HepG2 (cell line): ENCODE results near the gene CBFA2T2. TPM values are rescaled to one million over a fixed set of nuclear protein-coding genes. Genes with fewer than 3 reads are reported as not detected.
A peak's percentile ranks its signal among the peaks of the same experiment; 100 is the strongest.

Experiments
- AHDC1 ChIP-seq: sonication (generic); formaldehyde crosslinking; IDR thresholded peaks from 2 replicates; pipeline ENCODE4 v1.5.1; 2020; ENCODE audit warnings: mild to moderate bottlenecking, missing genetic modification reagents, borderline replicate concordance
- ARNT2 ChIP-seq: sonication (generic); formaldehyde crosslinking; IDR thresholded peaks from 2 replicates; pipeline ENCODE4 v1.8.0; 2022; ENCODE audit warnings: mild to moderate bottlenecking, low read depth, missing genetic modification reagents, moderate library complexity
- KDM6A ChIP-seq: IDR thresholded peaks from 2 replicates; pipeline ENCODE4 v1.6.1; 2016; ENCODE audit warnings: low read depth
- NFYC ChIP-seq: IDR thresholded peaks from 2 replicates; pipeline ENCODE4 v1.6.1; 2016; ENCODE audit warnings: missing genetic modification reagents, missing compliant biosample characterization
- PAXIP1 ChIP-seq: sonication (generic); formaldehyde crosslinking; conservative IDR thresholded peaks from 2 replicates; pipeline ENCODE4 v1.4.0; 2020; ENCODE audit warnings: mild to moderate bottlenecking, missing genetic modification reagents, moderate library complexity
- PRDM4 ChIP-seq: sonication (generic); formaldehyde crosslinking; IDR thresholded peaks from 2 replicates; pipeline ENCODE4 v1.9.0; 2021; ENCODE audit warnings: missing genetic modification reagents, borderline replicate concordance
- SNAPC4 ChIP-seq: sonication (generic); formaldehyde crosslinking; IDR thresholded peaks from 2 replicates; pipeline ENCODE4 v1.4.0; 2020; ENCODE audit warnings: mild to moderate bottlenecking, missing genetic modification reagents
- SNAPC5 ChIP-seq: sonication (generic); formaldehyde crosslinking; IDR thresholded peaks from 2 replicates; pipeline ENCODE4 v1.8.1; 2023; ENCODE audit warnings: mild to moderate bottlenecking, missing genetic modification reagents, borderline replicate concordance
- TGIF2 ChIP-seq: IDR thresholded peaks from 2 replicates; pipeline ENCODE4 v1.6.1; 2016; ENCODE audit warnings: control low read depth, missing compliant biosample characterization
- ZFP1 ChIP-seq: IDR thresholded peaks from 2 replicates; pipeline ENCODE4 v1.6.1; 2016
- ZKSCAN5 ChIP-seq: sonication (generic); formaldehyde crosslinking; IDR thresholded peaks from 2 replicates; pipeline ENCODE4 v1.5.1; 2020; ENCODE audit warnings: mild to moderate bottlenecking, missing genetic modification reagents
- ZNF772 ChIP-seq: sonication (generic); formaldehyde crosslinking; IDR thresholded peaks from 2 replicates; pipeline ENCODE4 v1.5.0; 2020; ENCODE audit warnings: mild to moderate bottlenecking, missing genetic modification reagents
- polyA plus RNA-seq, 8 experiments: library from polyadenylated mRNA; depleted of rRNA in 3 of 8; stranded (reverse) in 7 of 8; unstranded in 1 of 8; fragments of >200 nt; fragmentation: Illumina TruSeq in 4 of 8; extraction: Trizol in 4 of 8; gene quantifications; 2 replicates each; pipeline versions ENCODE4 v1.2.1 to v1.2.3, GENCODE V29; 2011 to 2016; ENCODE audit warnings: low read depth in 4 of 8, missing spikeins in 1 of 8, mixed read lengths in 1 of 8; ENCODE audit not compliant: insufficient read depth in 1 of 8
- total RNA-seq, 5 experiments: library from RNA; depleted of rRNA; stranded (reverse); fragments of >200 nt; fragmentation: Illumina TruSeq; extraction: Trizol; gene quantifications; 2 replicates each; pipeline ENCODE4 v1.2.3, GENCODE V29; 2016; ENCODE audit warnings: low read depth in 1 of 5

The CBFA2T2 gene
- total and polyA plus RNA-seq, 2 of the 13 experiments (the other 11 are each of a cell fraction or from before 2014, with no cell fraction given) = 6.3 to 21.2 TPM

GRCh38 chr20:33688938-33689424 lies 199.1 kb downstream of the CBFA2T2 start (continued):
- TF ChIP-seq PRDM4 (CRISPR knock-in tag) = no peak
- TF ChIP-seq ARNT2 = no peak
- no peak for TF ChIP-seq TGIF2 (CRISPR knock-in tag)
- TF ChIP-seq ZFP1 (CRISPR knock-in tag) = no peak
- TF ChIP-seq ZKSCAN5 (CRISPR knock-in tag) = no peak
- TF ChIP-seq ZNF772 = 0 out of 2 replicates have a peak, but pooled peaks have one; percentile 15
- TF ChIP-seq SNAPC5 (CRISPR knock-in tag) = 0 out of 2 replicates have a peak, but pooled peaks have one; percentile 57
- peak; percentile 57; the same call in 1 of the 2 replicates for TF ChIP-seq KDM6A
- 0 out of 2 replicates have a peak, but pooled peaks have one; percentile 12 for TF ChIP-seq NFYC (CRISPR knock-in tag)
- peak; percentile 80 for TF ChIP-seq PAXIP1 (CRISPR knock-in tag)
- TF ChIP-seq SNAPC4 (CRISPR knock-in tag) = no peak
- TF ChIP-seq AHDC1 (CRISPR knock-in tag) = peak; percentile 51; the same call in 1 of the 2 replicates
